Right atrium auricular region (tissue), 2 donors: ENCODE results near the gene AHR. TPM values are rescaled to one million over a fixed set of nuclear protein-coding genes. Genes with fewer than 3 reads are reported as not detected.

ENCODE experiments used
- DNase-seq: peaks from one replicate; pipeline ENCODE4 v3.0.0-alpha.2; 2019; ENCODE audit warnings: low spot score
- H3K27ac ChIP-seq, 2 donors: fragments of 200-600 bp; sonication (generic); 1 replicate in 1 of 2; 2 replicates in 1 of 2; pipeline ENCODE4 v1.5.1; 2016 to 2019
- H3K27me3 ChIP-seq, 2 donors: fragments of 200-600 bp; sonication (generic); one replicate each; pipeline versions ENCODE4 v1.5.1 to v1.6.0; 2017 to 2019
- H3K36me3 ChIP-seq: fragments of 200-600 bp; sonication (generic); one replicate; pipeline ENCODE4 v1.5.1; 2016
- H3K4me1 ChIP-seq, 2 donors: fragments of 200-600 bp; sonication (generic); one replicate each; pipeline versions ENCODE4 v1.5.1 to v1.6.0; 2017 to 2019
- H3K4me3 ChIP-seq, 2 donors: fragments of 200-600 bp; sonication (generic); 1 replicate in 1 of 2; 2 replicates in 1 of 2; pipeline ENCODE4 v1.5.1; 2017 to 2019; ENCODE audit warnings: mild to moderate bottlenecking in 1 of 2, moderate library complexity in 1 of 2
- H3K9me3 ChIP-seq, 2 donors: fragments of 200-600 bp; sonication (generic); one replicate each; pipeline ENCODE4 v1.5.1; 2019
- total RNA-seq, 2 donors: library from RNA; depleted of rRNA; stranded (reverse); fragments of >200 nt; gene quantifications; one replicate each; pipeline ENCODE4 v1.1.0, GENCODE V29; 2016
- TF ChIP-seq, protein P1 (sequence below), 2 donors: fragments of 200-600 bp; sonication (generic); IDR thresholded peaks; one replicate each; pipeline ENCODE4 v1.5.1; 2019; ENCODE audit warnings: antibody characterized with exemption in 2 of 2

AHR gene
- total RNA-seq, 2 donors from 2014 or later, result 38.7 to 45.4 TPM

DNA sequence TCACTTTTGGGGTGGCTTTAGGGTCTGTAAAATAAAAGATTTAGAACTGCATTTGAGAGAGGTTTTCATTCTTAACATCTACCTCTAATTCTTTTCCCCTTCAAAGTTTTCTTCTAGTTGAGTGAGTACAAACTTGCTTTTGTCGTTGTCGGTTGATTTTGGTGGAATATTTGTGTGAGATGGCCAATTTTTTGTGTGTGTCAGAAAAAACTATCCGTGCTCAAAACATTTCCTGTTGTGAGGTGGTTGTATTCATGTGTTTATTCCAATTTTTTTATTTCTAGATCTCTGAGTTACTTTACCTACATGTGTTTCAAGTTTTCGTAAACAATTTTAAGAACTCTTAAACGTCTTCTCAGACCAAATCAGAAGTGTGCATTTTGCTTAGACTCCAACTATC is 1.6 kb downstream of the AHR start:
- TF ChIP-seq, protein P1, sequence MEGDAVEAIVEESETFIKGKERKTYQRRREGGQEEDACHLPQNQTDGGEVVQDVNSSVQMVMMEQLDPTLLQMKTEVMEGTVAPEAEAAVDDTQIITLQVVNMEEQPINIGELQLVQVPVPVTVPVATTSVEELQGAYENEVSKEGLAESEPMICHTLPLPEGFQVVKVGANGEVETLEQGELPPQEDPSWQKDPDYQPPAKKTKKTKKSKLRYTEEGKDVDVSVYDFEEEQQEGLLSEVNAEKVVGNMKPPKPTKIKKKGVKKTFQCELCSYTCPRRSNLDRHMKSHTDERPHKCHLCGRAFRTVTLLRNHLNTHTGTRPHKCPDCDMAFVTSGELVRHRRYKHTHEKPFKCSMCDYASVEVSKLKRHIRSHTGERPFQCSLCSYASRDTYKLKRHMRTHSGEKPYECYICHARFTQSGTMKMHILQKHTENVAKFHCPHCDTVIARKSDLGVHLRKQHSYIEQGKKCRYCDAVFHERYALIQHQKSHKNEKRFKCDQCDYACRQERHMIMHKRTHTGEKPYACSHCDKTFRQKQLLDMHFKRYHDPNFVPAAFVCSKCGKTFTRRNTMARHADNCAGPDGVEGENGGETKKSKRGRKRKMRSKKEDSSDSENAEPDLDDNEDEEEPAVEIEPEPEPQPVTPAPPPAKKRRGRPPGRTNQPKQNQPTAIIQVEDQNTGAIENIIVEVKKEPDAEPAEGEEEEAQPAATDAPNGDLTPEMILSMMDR (IDR thresholded peaks at IDR 0.05), result no peak
- no peak for DNase-seq
- H3K27ac ChIP-seq, result peak overlapping the region; percentile 91 to 97
- H3K9me3 ChIP-seq, result no peaks in the 10 kb centered on the region
- H3K4me1 ChIP-seq, result peaks cover 0 to 30% of the 10 kb centered on the region in 2 donors
- H3K27me3 ChIP-seq, result no peaks in the 10 kb centered on the region
- H3K36me3 ChIP-seq, result no peaks in the 10 kb centered on the region
- peak overlapping the region; percentile 77 to 99 for H3K4me3 ChIP-seq

DNA sequence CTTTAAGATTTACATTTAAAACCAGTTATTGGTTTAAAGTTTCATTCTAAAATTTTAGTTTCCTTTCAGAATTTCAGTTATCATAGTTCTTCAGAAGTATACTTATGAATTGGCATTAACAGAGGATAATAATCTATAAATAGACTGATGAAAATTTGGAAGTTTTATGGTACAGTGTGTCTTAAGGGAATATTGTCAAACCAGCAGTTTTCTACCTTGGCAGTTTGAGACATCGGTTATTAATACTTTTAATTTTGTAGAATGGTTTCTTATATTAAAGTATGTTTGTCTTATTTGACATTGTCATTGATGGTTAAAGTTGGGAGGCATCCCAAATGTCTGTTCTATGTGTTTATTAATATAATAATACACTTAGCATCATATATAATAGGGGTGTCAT is 2.0 kb downstream of the AHR start:
- peak overlapping the region; percentile 91 to 97 for H3K27ac ChIP-seq
- H3K4me1 ChIP-seq, result peaks cover 0 to 34% of the 10 kb centered on the region in 2 donors

DNA sequence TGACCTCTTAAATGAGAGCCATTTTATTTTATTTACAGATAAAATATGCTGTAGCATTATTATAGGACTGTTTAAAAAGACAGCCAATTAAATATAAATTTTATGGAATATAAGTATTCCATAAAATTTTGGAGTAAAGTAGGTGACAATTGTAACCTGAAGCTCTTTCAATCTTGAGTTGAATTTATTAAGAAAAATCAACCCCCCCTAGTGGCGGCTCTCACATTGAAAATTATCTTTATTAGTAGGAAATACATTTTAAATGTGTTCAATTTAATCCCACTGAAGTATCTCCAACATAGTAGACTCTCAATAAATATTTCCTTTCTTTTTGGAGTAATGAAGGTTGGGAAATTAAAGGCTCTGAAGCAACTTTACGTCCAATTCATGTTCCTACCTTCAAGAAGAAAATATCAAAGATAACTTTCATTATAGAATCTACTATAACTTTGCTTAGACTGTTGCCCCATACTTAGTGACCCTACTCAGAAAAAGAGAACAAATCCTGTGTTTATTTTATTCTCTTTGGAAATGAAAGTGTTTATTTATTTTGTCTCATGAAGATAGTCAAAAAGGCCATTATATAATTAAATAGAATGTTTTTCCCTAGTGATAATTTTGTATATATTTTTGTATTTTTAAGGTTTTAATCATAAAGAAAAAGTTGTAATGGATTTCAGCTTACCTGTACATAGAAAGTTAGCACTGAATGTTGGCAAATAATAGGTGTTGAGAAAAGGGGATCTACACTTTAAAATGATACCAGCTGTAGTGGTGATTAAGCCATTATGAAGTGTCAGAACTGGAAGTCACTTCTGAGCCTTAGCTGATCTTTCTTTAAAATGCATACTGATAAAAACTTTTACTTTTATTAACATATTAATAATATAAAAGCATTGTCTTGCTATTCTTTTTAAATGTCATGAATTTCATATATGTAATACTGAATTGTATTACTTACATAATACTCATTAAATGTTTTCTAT is 3.3 kb downstream of the AHR start:
- H3K27ac ChIP-seq, result peak overlapping the region; percentile 91 to 97
- H3K4me1 ChIP-seq, result peaks cover 0 to 48% of the 10 kb centered on the region in 2 donors
- DNase-seq, result peak; percentile 61
- no peaks in the 10 kb centered on the region for H3K9me3 ChIP-seq
- H3K36me3 ChIP-seq, result no peaks in the 10 kb centered on the region
- H3K4me3 ChIP-seq, result peak overlapping the region; percentile 77 to 99
- TF ChIP-seq, protein P1 (IDR thresholded peaks at IDR 0.05), result peak; percentile 68 to 82
- no peaks in the 10 kb centered on the region for H3K27me3 ChIP-seq

More for the DNA sequence above, 2.0 kb downstream of the AHR start:
- no peaks in the 10 kb centered on the region for H3K9me3 ChIP-seq
- DNase-seq, result no peak
- no peaks in the 10 kb centered on the region for H3K27me3 ChIP-seq
- peak overlapping the region; percentile 77 to 99 for H3K4me3 ChIP-seq
- no peaks in the 10 kb centered on the region for H3K36me3 ChIP-seq
- TF ChIP-seq, protein P1 (IDR thresholded peaks at IDR 0.05), result no peak

DNA sequence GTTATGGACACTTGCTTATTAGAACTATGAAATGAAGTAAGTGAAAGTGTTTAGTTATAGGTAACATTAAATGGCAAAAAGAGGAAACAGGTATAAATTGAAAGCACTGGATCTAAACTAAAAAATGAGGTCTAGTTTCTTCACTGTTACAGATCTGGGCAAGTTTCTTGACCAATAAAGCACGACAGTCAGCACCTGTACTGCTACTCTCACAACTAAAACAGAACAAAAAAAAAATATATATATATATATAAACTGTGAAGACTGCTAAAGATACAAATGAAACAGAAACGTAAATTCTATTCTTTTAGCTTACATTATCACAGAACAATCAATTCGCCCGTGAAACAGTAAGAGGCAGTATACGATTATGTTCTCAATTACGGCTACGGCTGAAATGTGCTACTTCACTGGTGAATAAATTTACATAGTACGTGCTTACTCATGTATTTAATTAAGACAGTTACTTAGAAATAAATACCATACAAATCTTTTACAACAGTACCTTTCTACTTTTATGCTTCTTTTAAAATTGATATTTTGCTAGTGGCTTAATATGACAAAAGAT is 4.2 kb downstream of the AHR start:
- no peaks in the 10 kb centered on the region for H3K9me3 ChIP-seq
- H3K4me3 ChIP-seq, result peak overlapping the region; percentile 0 to 4
- no peaks in the 10 kb centered on the region for H3K36me3 ChIP-seq
- peak overlapping the region in 1 of 2 donors; percentile 14 for H3K27ac ChIP-seq
- peaks cover 0 to 52% of the 10 kb centered on the region in 2 donors for H3K4me1 ChIP-seq
- DNase-seq, result no peak
- no peaks in the 10 kb centered on the region for H3K27me3 ChIP-seq
- TF ChIP-seq, protein P1 (IDR thresholded peaks at IDR 0.05), result peak in 1 of 2 donors; percentile 51

DNA sequence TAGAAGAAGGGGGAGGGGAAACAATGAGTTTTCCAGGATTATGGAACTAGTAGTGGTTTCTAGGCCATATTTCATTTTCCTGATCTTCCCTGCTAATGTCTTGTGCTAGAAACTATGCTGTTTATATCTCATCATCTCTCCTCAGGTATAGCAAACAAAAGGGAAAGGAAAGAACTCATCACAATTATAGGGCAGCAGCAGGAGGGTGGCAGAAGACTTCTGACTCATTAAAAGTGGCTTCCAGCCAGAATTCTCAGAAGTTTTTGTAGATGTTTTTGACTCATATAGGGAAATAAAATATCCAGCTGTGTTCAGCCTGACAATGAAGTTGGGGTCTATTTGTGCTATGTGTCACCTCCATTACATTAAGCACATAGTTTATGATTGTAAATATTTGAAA is 6.5 kb downstream of the AHR start:
- H3K4me1 ChIP-seq, result peaks cover 0 to 56% of the 10 kb centered on the region in 2 donors
- H3K4me3 ChIP-seq, result peak overlapping the region in 1 of 2 donors; percentile 3
- peaks cover 1% of the 10 kb centered on the region for H3K36me3 ChIP-seq
- H3K27me3 ChIP-seq, result no peaks in the 10 kb centered on the region
- TF ChIP-seq, protein P1 (IDR thresholded peaks at IDR 0.05), result no peak
- no peak for DNase-seq
- peak overlapping the region; percentile 2 to 36 for H3K27ac ChIP-seq
- no peaks in the 10 kb centered on the region for H3K9me3 ChIP-seq
